Adipocyte (in vitro differentiated cells): ENCODE data around the gene SMNDC1.
"Not testable (repeated sequence)": the region's sequence is repeated elsewhere in the genome, so short reads cannot be mapped to it uniquely, and the experiment has no call there.

Experiments used
- DNase-seq: peaks from one replicate; pipeline ENCODE4 v3.0.0-alpha.2; 2015; ENCODE audit warnings: low read depth
- H3K27me3 ChIP-seq: replicated peaks from 2 replicates; pipeline ENCODE4 v1.7.0; 2013; ENCODE audit warnings: mild to moderate bottlenecking, low read length, moderate library complexity; ENCODE audit not compliant: control insufficient read depth, insufficient read depth
- H3K36me3 ChIP-seq: 2 replicates; pipeline ENCODE4 v1.7.0; 2013; ENCODE audit warnings: low read length, mild to moderate bottlenecking, moderate library complexity; ENCODE audit not compliant: control insufficient read depth, insufficient read depth, severe bottlenecking
- H3K4me1 ChIP-seq: 2 replicates; pipeline ENCODE4 v1.7.0; 2013; ENCODE audit warnings: mild to moderate bottlenecking, low read length, moderate library complexity; ENCODE audit not compliant: control insufficient read depth, insufficient read depth
- H3K4me3 ChIP-seq: 2 replicates; pipeline ENCODE4 v1.7.0; 2013; ENCODE audit warnings: mild to moderate bottlenecking, low read length, moderate library complexity
- H3K9ac ChIP-seq: 2 replicates; pipeline ENCODE4 v1.7.0; 2013; ENCODE audit warnings: mild to moderate bottlenecking, low read length, moderate library complexity
- H3K9me3 ChIP-seq: 2 replicates; pipeline ENCODE4 v1.7.0; 2013; ENCODE audit warnings: mild to moderate bottlenecking, low read length, moderate library complexity; ENCODE audit not compliant: control insufficient read depth

Gene SMNDC1

GRCh38 chr10:110343947-110344346 is 39.2 kb upstream of the SMNDC1 start:
- Histone ChIP-seq H3K9me3 (no peaks in the 10 kb centered on the region), H3K9ac (no peak overlapping the region), H3K4me1 (peaks cover 9% of the 10 kb centered on the region), H3K4me3 (no peak overlapping the region), H3K36me3 (no peaks in the 10 kb centered on the region), H3K27me3 (no peaks in the 10 kb centered on the region)
- DNase-seq, result no peak

GRCh38 chr10:110340816-110341215 is 36.1 kb upstream of the SMNDC1 start:
- H3K9me3 ChIP-seq, result no peaks in the 10 kb centered on the region
- H3K36me3 ChIP-seq, result no peaks in the 10 kb centered on the region
- H3K4me3 ChIP-seq, result no peak overlapping the region
- DNase-seq, result peak; percentile 31
- H3K9ac ChIP-seq, result no peak overlapping the region
- H3K4me1 ChIP-seq, result peaks cover 37% of the 10 kb centered on the region
- no peaks in the 10 kb centered on the region for H3K27me3 ChIP-seq

GRCh38 chr10:110340122-110340521 is 35.4 kb upstream of the SMNDC1 start:
- no peak overlapping the region for H3K4me3 ChIP-seq

GRCh38 chr10:110337906-110338305 is 33.2 kb upstream of the SMNDC1 start:
- H3K9ac ChIP-seq, result no peak overlapping the region
- no peaks in the 10 kb centered on the region for H3K27me3 ChIP-seq
- H3K4me1 ChIP-seq, result peaks cover 38% of the 10 kb centered on the region
- no peak overlapping the region for H3K4me3 ChIP-seq
- no peaks in the 10 kb centered on the region for H3K9me3 ChIP-seq
- no peaks in the 10 kb centered on the region for H3K36me3 ChIP-seq
- DNase-seq, result no peak

More at GRCh38 chr10:110340122-110340521, 35.4 kb upstream of the SMNDC1 start:
- Histone ChIP-seq H3K9ac (no peak overlapping the region), H3K4me1 (peaks cover 42% of the 10 kb centered on the region), H3K27me3 (no peaks in the 10 kb centered on the region), H3K36me3 (no peaks in the 10 kb centered on the region), H3K9me3 (no peaks in the 10 kb centered on the region)
- DNase-seq, result no peak

GRCh38 chr10:110337401-110337800 is 32.7 kb upstream of the SMNDC1 start:
- peaks cover 38% of the 10 kb centered on the region for H3K4me1 ChIP-seq
- no peak overlapping the region for H3K4me3 ChIP-seq
- H3K36me3 ChIP-seq, result no peaks in the 10 kb centered on the region
- H3K9ac ChIP-seq, result no peak overlapping the region
- no peaks in the 10 kb centered on the region for H3K27me3 ChIP-seq
- no peaks in the 10 kb centered on the region for H3K9me3 ChIP-seq
- peak; percentile 22 for DNase-seq

- H3K36me3 ChIP-seq, result no peaks in the 10 kb centered on the region
- H3K9me3 ChIP-seq, result no peaks in the 10 kb centered on the region
- DNase-seq, result peak; percentile 98
- peak overlapping the region; percentile 33 for H3K4me3 ChIP-seq
- no peaks in the 10 kb centered on the region for H3K27me3 ChIP-seq
- peaks cover 38% of the 10 kb centered on the region for H3K4me1 ChIP-seq
- peak overlapping the region; percentile 32 for H3K9ac ChIP-seq
Observed at GRCh38 chr10:110336111-110336721, 31.5 kb upstream of the SMNDC1 start.

GRCh38 chr10:110335314-110336064 is 30.8 kb upstream of the SMNDC1 start:
- no peak for DNase-seq
- H3K36me3 ChIP-seq, result no peaks in the 10 kb centered on the region
- peak overlapping the region; percentile 32 for H3K9ac ChIP-seq
- H3K9me3 ChIP-seq, result peaks cover 6% of the 10 kb centered on the region
- peaks cover 38% of the 10 kb centered on the region for H3K4me1 ChIP-seq
- no peak overlapping the region for H3K4me3 ChIP-seq
- no peaks in the 10 kb centered on the region for H3K27me3 ChIP-seq

GRCh38 chr10:110334061-110334656 is 29.4 kb upstream of the SMNDC1 start:
- peaks cover 12% of the 10 kb centered on the region for H3K9me3 ChIP-seq
- H3K36me3 ChIP-seq, result no peaks in the 10 kb centered on the region
- no peaks in the 10 kb centered on the region for H3K27me3 ChIP-seq
- no peak for DNase-seq
- no peak overlapping the region for H3K4me3 ChIP-seq
- peaks cover 36% of the 10 kb centered on the region for H3K4me1 ChIP-seq
- no peak overlapping the region for H3K9ac ChIP-seq

GRCh38 chr10:110331226-110331795 is 26.6 kb upstream of the SMNDC1 start:
- not testable (repeated sequence) for H3K9ac ChIP-seq, H3K4me3 ChIP-seq, H3K27me3 ChIP-seq, DNase-seq, H3K36me3 ChIP-seq
- H3K4me1 ChIP-seq, result peaks cover 14% of the 10 kb centered on the region
- peaks cover 12% of the 10 kb centered on the region for H3K9me3 ChIP-seq

GRCh38 chr10:110330675-110331074 is 26.0 kb upstream of the SMNDC1 start:
- Histone ChIP-seq H3K9me3 (peaks cover 12% of the 10 kb centered on the region), H3K9ac (no peak overlapping the region), H3K27me3 (no peaks in the 10 kb centered on the region), H3K36me3 (no peaks in the 10 kb centered on the region), H3K4me1 (peaks cover 9% of the 10 kb centered on the region), H3K4me3 (no peak overlapping the region)
- DNase-seq, result no peak

GRCh38 chr10:110327262-110327914 is 22.7 kb upstream of the SMNDC1 start:
- no peak overlapping the region for H3K9ac ChIP-seq
- no peak overlapping the region for H3K4me3 ChIP-seq
- H3K36me3 ChIP-seq, result no peaks in the 10 kb centered on the region
- H3K9me3 ChIP-seq, result peaks cover 14% of the 10 kb centered on the region
- no peaks in the 10 kb centered on the region for H3K27me3 ChIP-seq
- peaks cover 5% of the 10 kb centered on the region for H3K4me1 ChIP-seq
- no peak for DNase-seq
